Fibroblast of lung (primary cell): ENCODE data around the gene ABCB1.

ENCODE experiments used
- CTCF ChIP-seq, 2 donors: IDR thresholded peaks in 1 of 2; conservative IDR thresholded peaks in 1 of 2; 1 replicate in 1 of 2; 2 replicates in 1 of 2; pipeline ENCODE4 v1.5.1; 2011 to 2012; ENCODE audit warnings: low read length in 2 of 2, control low read depth in 1 of 2, inconsistent platforms in 1 of 2, low read depth in 1 of 2, mild to moderate bottlenecking in 1 of 2
- EZH2 ChIP-seq: IDR thresholded peaks from 2 replicates; pipeline ENCODE4 v1.5.1; 2012; ENCODE audit warnings: low read length, control low read depth, mild to moderate bottlenecking; ENCODE audit errors: missing control alignments

- TF ChIP-seq EZH2: no peak
- TF ChIP-seq CTCF (conservative IDR thresholded peaks at IDR 0.05 in 1 of 2, IDR thresholded peaks at IDR 0.05 in 1 of 2; ENCODE audit: low read depth in 1 of 2, low read length in 2 of 2): no peak
Measured at GRCh38 chr7:87567052-87567451, 33.6 kb downstream of the ABCB1 start.
